Erythroblast (primary cell): Measurements from ENCODE around the gene C20orf173.

Experiments used
- GATA1 ChIP-seq: IDR thresholded peaks from 2 replicates; pipeline ENCODE4 v1.6.1; 2011; ENCODE audit warnings: low read depth, mild to moderate bottlenecking, control low read depth, low read length, moderate library complexity
- POLR2A ChIP-seq: IDR thresholded peaks from 2 replicates; pipeline ENCODE4 v1.6.1; 2011; ENCODE audit warnings: mild to moderate bottlenecking, low read length

DNA sequence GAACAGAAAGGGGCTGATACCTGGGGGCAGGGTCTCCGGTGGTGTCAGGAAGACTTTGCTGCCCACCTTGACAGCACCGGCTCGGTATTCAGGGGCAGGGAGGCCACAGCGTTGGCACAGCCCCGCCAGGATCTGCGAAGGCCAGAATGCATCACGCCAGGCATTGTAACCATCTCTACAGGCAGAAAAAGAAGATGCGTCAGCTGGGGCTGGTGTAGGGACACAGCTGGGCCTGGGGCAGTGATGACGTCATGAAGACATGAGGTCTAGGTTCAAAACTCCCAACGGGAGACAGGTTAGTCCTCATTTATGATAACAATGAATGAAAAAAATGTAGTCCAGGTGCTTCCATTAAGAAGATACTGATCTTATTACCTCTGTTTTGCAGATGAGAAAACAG is 34.4 kb upstream of the C20orf173 start:
- TF ChIP-seq POLR2A (no peak), GATA1 (no peak)
